ENCODE measurements around the gene PTPRN2. TPM values are rescaled to one million over a fixed set of nuclear protein-coding genes. Genes with fewer than 3 reads are reported as not detected.

Gene PTPRN2
- total RNA-seq, 1 donor from 2014 or later: 1.8 TPM

- POLR2A ChIA-PET: no interaction called here
- Mint-ChIP-seq H3K4me1 (no peaks in the 10 kb centered on the region), H3K36me3 (ENCODE audit: low read depth) (no peaks in the 10 kb centered on the region), H3K9me3 (peaks cover 4% of the 10 kb centered on the region), H3K27ac (no peak overlapping the region), H3K4me3 (no peak overlapping the region), H3K27me3 (no peaks in the 10 kb centered on the region)
- no peak for TF ChIP-seq CTCF (IDR thresholded peaks at IDR 0.05)
- ATAC-seq (ENCODE audit: low read depth) (no peak), DNase-seq (no peak)
- CTCF ChIA-PET: no interaction called here
- intact Hi-C loops (cut with micrococcal nuclease): no loop called here
These were observed 398.9 kb downstream of the PTPRN2 start for GRCh38 chr7:158188676-158189075.

GRCh38 chr7:158187694-158187994 is 400.0 kb downstream of the PTPRN2 start:
- intact Hi-C loops (cut with micrococcal nuclease): no loop called here
- no peak overlapping the region for H3K4me3 Mint-ChIP-seq
- H3K27ac Mint-ChIP-seq: no peak overlapping the region
- peaks cover 4% of the 10 kb centered on the region for H3K9me3 Mint-ChIP-seq
- ChIA-PET POLR2A (no interaction called here), CTCF (no interaction called here)
- no peaks in the 10 kb centered on the region for H3K27me3 Mint-ChIP-seq
- no peaks in the 10 kb centered on the region for H3K4me1 Mint-ChIP-seq
- H3K36me3 Mint-ChIP-seq (ENCODE audit: low read depth): no peaks in the 10 kb centered on the region
- DNase-seq (no peak), ATAC-seq (ENCODE audit: low read depth) (no peak)
- TF ChIP-seq CTCF (IDR thresholded peaks at IDR 0.05): no peak

GRCh38 chr7:158186864-158187693 is 400.5 kb downstream of the PTPRN2 start:
- ChIA-PET POLR2A (no interaction called here), CTCF (no interaction called here)
- Mint-ChIP-seq H3K36me3 (ENCODE audit: low read depth) (no peaks in the 10 kb centered on the region), H3K4me3 (no peak overlapping the region), H3K27me3 (no peaks in the 10 kb centered on the region), H3K4me1 (no peaks in the 10 kb centered on the region), H3K27ac (no peak overlapping the region), H3K9me3 (peaks cover 4% of the 10 kb centered on the region)
- no peak for TF ChIP-seq CTCF (IDR thresholded peaks at IDR 0.05)
- ATAC-seq (ENCODE audit: low read depth) (no peak), DNase-seq (no peak)
- intact Hi-C loops (cut with micrococcal nuclease): no loop called here

GRCh38 chr7:158186406-158186805 is 401.2 kb downstream of the PTPRN2 start:
- Mint-ChIP-seq H3K27ac (no peak overlapping the region), H3K36me3 (ENCODE audit: low read depth) (no peaks in the 10 kb centered on the region), H3K27me3 (no peaks in the 10 kb centered on the region), H3K4me3 (no peak overlapping the region), H3K4me1 (no peaks in the 10 kb centered on the region), H3K9me3 (peaks cover 7% of the 10 kb centered on the region)
- intact Hi-C loops (cut with micrococcal nuclease): no loop called here
- no peak for TF ChIP-seq CTCF (IDR thresholded peaks at IDR 0.05)
- DNase-seq (no peak), ATAC-seq (ENCODE audit: low read depth) (no peak)
- POLR2A ChIA-PET: no interaction called here
- CTCF ChIA-PET: no interaction called here

GRCh38 chr7:158185653-158186052 is 402.0 kb downstream of the PTPRN2 start:
- POLR2A ChIA-PET: no interaction called here
- no peaks in the 10 kb centered on the region for H3K27me3 Mint-ChIP-seq

More at GRCh38 chr7:158185653-158186052, 402.0 kb downstream of the PTPRN2 start:
- H3K9me3 Mint-ChIP-seq: peaks cover 13% of the 10 kb centered on the region
- intact Hi-C loops (cut with micrococcal nuclease): no loop called here
- ATAC-seq (ENCODE audit: low read depth) (no peak), DNase-seq (no peak)
- CTCF ChIA-PET: no interaction called here
- H3K27ac Mint-ChIP-seq: no peak overlapping the region
- H3K4me3 Mint-ChIP-seq: no peak overlapping the region
- no peaks in the 10 kb centered on the region for H3K4me1 Mint-ChIP-seq
- H3K36me3 Mint-ChIP-seq (ENCODE audit: low read depth): no peaks in the 10 kb centered on the region
- no peak for TF ChIP-seq CTCF (IDR thresholded peaks at IDR 0.05)
